Measurements from ENCODE around the gene CRIM1. TPM values are rescaled to one million over a fixed set of nuclear protein-coding genes. Genes with fewer than 3 reads are reported as not detected.

The CRIM1 gene
- total and polyA plus RNA-seq, 2 of the 8 experiments (the other 6 are each of a cell fraction or from before 2014, with no cell fraction given): 9.4 to 28.4 TPM

DNA sequence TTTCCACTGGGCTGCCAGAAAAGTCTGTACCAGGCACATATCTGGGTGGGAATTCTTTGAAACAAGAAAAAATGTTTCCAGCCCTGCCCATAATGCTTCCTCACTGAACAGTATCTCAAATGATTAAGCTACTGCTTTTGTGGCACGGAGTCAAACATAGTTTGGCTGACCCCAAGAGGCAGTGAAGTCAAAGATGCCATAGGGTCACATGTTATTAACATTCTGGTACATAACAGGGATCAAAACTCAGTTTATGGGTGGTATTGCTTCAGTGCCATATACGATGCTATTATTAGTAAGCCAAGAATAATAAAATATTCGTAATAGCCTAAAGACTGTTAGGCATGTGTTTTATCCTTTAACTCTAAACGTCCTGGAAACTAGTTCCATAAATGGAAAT lies 129.9 kb downstream of the CRIM1 start:
- Histone ChIP-seq H3K56ac (replicated peaks; ENCODE audit: insufficient read length, low read depth, low read length) (no peak overlapping the region), H3K79me2 (ENCODE audit: control insufficient read depth in 1 of 2, insufficient read depth in 2 of 2, low read length in 2 of 2) (no peaks in the 10 kb centered on the region), H4K5ac (ENCODE audit: insufficient read length, low read depth, low read length) (no peak overlapping the region), H3K23me2 (ENCODE audit: low read depth, low read length) (no peaks in the 10 kb centered on the region), H2BK5ac (ENCODE audit: low read depth, low read length) (no peak overlapping the region), H3K36me3 (ENCODE audit: control insufficient read depth in 2 of 4, insufficient read depth in 4 of 4, low read length in 3 of 4) (peaks cover 0 to 14% (median 4%) of the 10 kb centered on the region in 4 experiments; a peak in 4 of 8 replicates), H2BK15ac (ENCODE audit: low read length) (no peak overlapping the region), H2AFZ (ENCODE audit: low read length) (no peak overlapping the region), H3K23ac (ENCODE audit: insufficient read length) (no peak overlapping the region), H3K9me3 (ENCODE audit: insufficient read depth in 2 of 2, low read depth in 1 of 2, low read length in 1 of 2) (no peaks in the 10 kb centered on the region), H3K4me3 (ENCODE audit: extremely low read depth in 1 of 4, insufficient read depth in 2 of 4, low read depth in 3 of 4, low read length in 4 of 4) (no peak overlapping the region), H4K91ac (replicated peaks; ENCODE audit: insufficient read length, low read length) (no peak overlapping the region), H2AK5ac (ENCODE audit: low read depth, low read length) (no peak overlapping the region), H3K27me3 (replicated peaks in 1 of 4; ENCODE audit: control insufficient read depth in 3 of 4, extremely low read depth in 1 of 4, insufficient read depth in 3 of 4, low read length in 3 of 4) (no peaks in the 10 kb centered on the region), H3K4ac (replicated peaks; ENCODE audit: insufficient read length, low read depth, low read length) (no peak overlapping the region), H3K4me2 (ENCODE audit: insufficient read depth in 1 of 2, low read depth in 2 of 2, low read length in 2 of 2) (no peak overlapping the region), H3K4me1 (replicated peaks in 1 of 4; ENCODE audit: control insufficient read depth in 3 of 4, insufficient read depth in 4 of 4, low read length in 3 of 4) (peaks cover 0 to 3% (median 1%) of the 10 kb centered on the region in 4 experiments; a peak in 2 of 7 replicates), H3K18ac (ENCODE audit: extremely low read depth, low read length) (no peak overlapping the region), H2BK120ac (replicated peaks; ENCODE audit: low read depth, low read length) (no peak overlapping the region), H2BK20ac (ENCODE audit: low read length) (no peak overlapping the region), H3K9ac (replicated peaks in 1 of 4; ENCODE audit: extremely low read depth in 1 of 4, low read depth in 3 of 4, low read length in 3 of 4) (no peak overlapping the region), H4K20me1 (replicated peaks in 1 of 2; ENCODE audit: control insufficient read depth in 1 of 2, insufficient read depth in 2 of 2, low read length in 2 of 2) (no peaks in the 10 kb centered on the region), H2BK12ac (ENCODE audit: low read depth, low read length) (no peak overlapping the region), H4K8ac (ENCODE audit: extremely low read depth, insufficient read depth, low read length) (no peak overlapping the region), H3K27ac (ENCODE audit: low read depth, low read length) (no peak overlapping the region), H3K79me1 (ENCODE audit: low read depth, low read length) (no peaks in the 10 kb centered on the region; the same call in none of the 2 replicates), H3K14ac (ENCODE audit: insufficient read length) (no peak overlapping the region)
- CTCF ChIA-PET (ENCODE audit: partially characterized antibody): interaction anchor here (1.0 to 1.6 kb wide), 6 partner anchors 15 to 133 kb away, joined by 3 to 5 read pairs (median 4); no protein-coding TSS in a partner anchor
- POLR2A ChIA-PET (ENCODE audit: partially characterized antibody): interaction anchor here (1.0 kb wide), 1 partner anchor 9 kb away, joined by 3 read pairs; no protein-coding TSS in a partner anchor
- TF ChIP-seq ASH2L (IDR thresholded peaks at IDR 0.05; ENCODE audit: low read length) (no peak), GABPA (IDR thresholded peaks at IDR 0.05; ENCODE audit: borderline replicate concordance, insufficient read depth, low read length) (no peak), RXRA (IDR thresholded peaks at IDR 0.05; ENCODE audit: insufficient read depth, low read depth, low read length) (no peak), POU5F1 (IDR thresholded peaks at IDR 0.05; ENCODE audit: low read depth, low read length) (no peak), BCL11A (IDR thresholded peaks at IDR 0.05; ENCODE audit: low read depth in 2 of 2, low read length in 2 of 2) (no peak)
- DNase-seq (ENCODE audit: low read depth in 1 of 2, low spot score in 2 of 2) (no peak), FAIRE-seq (no peak)
- 89% methylated on average over 4 of the region's 4 CpGs; no CpG with 5 or more reads in 1 of the 2 experiments for WGBS, 2 experiments (ENCODE audit: extremely low coverage in 1 of 2, insufficient coverage in 1 of 2, insufficient read length in 1 of 2, insufficient replicate concordance in 2 of 2, low coverage in 1 of 2, low lambda C conversion rate in 2 of 2, missing lambda C conversion rate in 1 of 2)
